Uterus (tissue), 4 donors: ENCODE measurements around the gene UQCRC1. TPM values are rescaled to one million over a fixed set of nuclear protein-coding genes. Genes with fewer than 3 reads are reported as not detected.

Experiments
- DNase-seq, 2 donors: peaks; one replicate each; pipeline ENCODE4 v3.0.0-alpha.2; 2019 to 2020
- H3K27ac ChIP-seq, 2 donors: fragments of 200-600 bp; sonication (generic); 1 replicate in 1 of 2; 2 replicates in 1 of 2; pipeline ENCODE4 v1.5.1; 2016 to 2018
- H3K27me3 ChIP-seq, 2 donors: fragments of 200-600 bp; sonication (generic); one replicate each; pipeline ENCODE4 v1.5.1; 2018 to 2019; ENCODE audit warnings: control low read depth in 1 of 2
- H3K36me3 ChIP-seq, 2 donors: fragments of 200-600 bp; sonication (generic); one replicate each; pipeline ENCODE4 v1.5.1; 2019; ENCODE audit warnings: control low read depth in 1 of 2
- H3K4me1 ChIP-seq, 2 donors: fragments of 200-600 bp; sonication (generic); one replicate each; pipeline ENCODE4 v1.5.1; 2018 to 2019; ENCODE audit warnings: control low read depth in 1 of 2
- H3K4me3 ChIP-seq, 2 donors: fragments of 200-600 bp; sonication (generic); 1 replicate in 1 of 2; 2 replicates in 1 of 2; pipeline ENCODE4 v1.5.1; 2018 to 2019; ENCODE audit warnings: mild to moderate bottlenecking in 1 of 2
- H3K9me3 ChIP-seq, 2 donors: fragments of 200-600 bp; sonication (generic); one replicate each; pipeline ENCODE4 v1.5.1; 2019; ENCODE audit warnings: control low read depth in 1 of 2
- CTCF ChIP-seq, 4 experiments: fragments of 200-600 bp in 2 of 4; fragments of 450-650 bp in 2 of 4; sonication (generic) in 2 of 4; IDR thresholded peaks; one replicate each; pipeline ENCODE4 v1.5.1; 2016 to 2019; ENCODE audit warnings: antibody characterized with exemption in 4 of 4, mild to moderate bottlenecking in 2 of 4, moderate library complexity in 1 of 4
- POLR2A ChIP-seq, 2 donors: fragments of 450-650 bp; IDR thresholded peaks; one replicate each; pipeline ENCODE4 v1.6.1; 2016; ENCODE audit warnings: antibody characterized with exemption in 2 of 2, mild to moderate bottlenecking in 1 of 2, moderate library complexity in 1 of 2
- intact Hi-C: fragments of 100-400 bp; cut with DNase I; formaldehyde crosslinking; loops from one replicate; pipeline ENCODE4 v1.15.1; 2023; ENCODE audit warnings: low total_unique reads
- total RNA-seq, 4 donors: library from RNA; depleted of rRNA in 3 of 4; stranded (reverse); fragments of >200 nt in 3 of 4; gene quantifications; one replicate each; pipeline versions ENCODE4 v1.1.0 to v1.2.4, GENCODE V29; 2014 to 2023
- donor health status: DM: yes; HTN: yes; CAD: no.

The UQCRC1 gene
- total RNA-seq, 4 donors from 2014 or later = 54.4 to 409 (median 155) TPM

- Histone ChIP-seq H3K4me1 (peaks cover 0 to 15% of the 10 kb centered on the region in 2 donors), H3K27ac (no peak overlapping the region), H3K4me3 (no peak overlapping the region), H3K27me3 (no peaks in the 10 kb centered on the region), H3K9me3 (no peaks in the 10 kb centered on the region), H3K36me3 (no peaks in the 10 kb centered on the region)
- TF ChIP-seq POLR2A (IDR thresholded peaks at IDR 0.05) = no peak
- TF ChIP-seq CTCF (IDR thresholded peaks at IDR 0.05) = no peak
- no peak for DNase-seq
- intact Hi-C loops = no loop called here
Measured at GRCh38 chr3:48591886-48592518, 17.4 kb downstream of the UQCRC1 start.

- no peaks in the 10 kb centered on the region for H3K36me3 ChIP-seq
- TF ChIP-seq CTCF (IDR thresholded peaks at IDR 0.05) (no peak), POLR2A (IDR thresholded peaks at IDR 0.05) (no peak)
- peaks cover 0 to 15% of the 10 kb centered on the region in 2 donors for H3K4me1 ChIP-seq
- no peak overlapping the region for H3K4me3 ChIP-seq
- no peak overlapping the region for H3K27ac ChIP-seq
- H3K27me3 ChIP-seq = no peaks in the 10 kb centered on the region
- DNase-seq = no peak
- no peaks in the 10 kb centered on the region for H3K9me3 ChIP-seq
- intact Hi-C loops = no loop called here
Measured at GRCh38 chr3:48591436-48591835, 18.0 kb downstream of the UQCRC1 start.

- no peaks in the 10 kb centered on the region for H3K36me3 ChIP-seq
- H3K27me3 ChIP-seq = no peaks in the 10 kb centered on the region
- H3K4me1 ChIP-seq = no peaks in the 10 kb centered on the region
- H3K27ac ChIP-seq = no peak overlapping the region
- no peak for TF ChIP-seq POLR2A (IDR thresholded peaks at IDR 0.05)
- no peak for TF ChIP-seq CTCF (IDR thresholded peaks at IDR 0.05)
- no peak overlapping the region for H3K4me3 ChIP-seq
- DNase-seq = no peak
- intact Hi-C loops = no loop called here
- H3K9me3 ChIP-seq = no peaks in the 10 kb centered on the region
Measured at GRCh38 chr3:48588230-48588629, 21.2 kb downstream of the UQCRC1 start.

- Histone ChIP-seq H3K27ac (no peak overlapping the region), H3K4me3 (no peak overlapping the region), H3K27me3 (no peaks in the 10 kb centered on the region), H3K4me1 (no peaks in the 10 kb centered on the region), H3K9me3 (no peaks in the 10 kb centered on the region), H3K36me3 (no peaks in the 10 kb centered on the region)
- DNase-seq = no peak
- TF ChIP-seq CTCF (IDR thresholded peaks at IDR 0.05) (no peak), POLR2A (IDR thresholded peaks at IDR 0.05) (no peak)
- intact Hi-C loops = no loop called here
Measured at GRCh38 chr3:48587686-48588085, 21.8 kb downstream of the UQCRC1 start.

- Histone ChIP-seq H3K27ac (no peak overlapping the region), H3K4me3 (no peak overlapping the region), H3K9me3 (no peaks in the 10 kb centered on the region), H3K4me1 (no peaks in the 10 kb centered on the region), H3K36me3 (no peaks in the 10 kb centered on the region), H3K27me3 (no peaks in the 10 kb centered on the region)
- intact Hi-C loops = no loop called here
- no peak for TF ChIP-seq CTCF (IDR thresholded peaks at IDR 0.05)
- TF ChIP-seq POLR2A (IDR thresholded peaks at IDR 0.05) = no peak
- DNase-seq = no peak
Measured at GRCh38 chr3:48585411-48585810, 24.0 kb downstream of the UQCRC1 start.
